ENCODE measurements around the gene SLC2A6.

GRCh38 chr9:133468777-133469421 lies 10.0 kb downstream of the SLC2A6 start:
- TF ChIP-seq NR2C2 (IDR thresholded peaks at IDR 0.05; ENCODE audit: borderline replicate concordance, control insufficient read depth, insufficient read length, low read depth) (no peak), REST (IDR thresholded peaks at IDR 0.05; ENCODE audit: low read depth, low read length) (no peak), RFX5 (IDR thresholded peaks at IDR 0.05; ENCODE audit: low read depth, low read length) (no peak), NFIC (IDR thresholded peaks at IDR 0.05; ENCODE audit: low read depth, low read length) (no peak), POLR2A (IDR thresholded peaks at IDR 0.05; ENCODE audit: low read depth, low read length) (peak; percentile 67; the same call in 1 of the 2 replicates)
- TF ChIP-seq, protein P1, sequence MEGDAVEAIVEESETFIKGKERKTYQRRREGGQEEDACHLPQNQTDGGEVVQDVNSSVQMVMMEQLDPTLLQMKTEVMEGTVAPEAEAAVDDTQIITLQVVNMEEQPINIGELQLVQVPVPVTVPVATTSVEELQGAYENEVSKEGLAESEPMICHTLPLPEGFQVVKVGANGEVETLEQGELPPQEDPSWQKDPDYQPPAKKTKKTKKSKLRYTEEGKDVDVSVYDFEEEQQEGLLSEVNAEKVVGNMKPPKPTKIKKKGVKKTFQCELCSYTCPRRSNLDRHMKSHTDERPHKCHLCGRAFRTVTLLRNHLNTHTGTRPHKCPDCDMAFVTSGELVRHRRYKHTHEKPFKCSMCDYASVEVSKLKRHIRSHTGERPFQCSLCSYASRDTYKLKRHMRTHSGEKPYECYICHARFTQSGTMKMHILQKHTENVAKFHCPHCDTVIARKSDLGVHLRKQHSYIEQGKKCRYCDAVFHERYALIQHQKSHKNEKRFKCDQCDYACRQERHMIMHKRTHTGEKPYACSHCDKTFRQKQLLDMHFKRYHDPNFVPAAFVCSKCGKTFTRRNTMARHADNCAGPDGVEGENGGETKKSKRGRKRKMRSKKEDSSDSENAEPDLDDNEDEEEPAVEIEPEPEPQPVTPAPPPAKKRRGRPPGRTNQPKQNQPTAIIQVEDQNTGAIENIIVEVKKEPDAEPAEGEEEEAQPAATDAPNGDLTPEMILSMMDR (IDR thresholded peaks at IDR 0.05 in 2 of 3, conservative IDR thresholded peaks at IDR 0.05 in 1 of 3; ENCODE audit: control insufficient read depth in 2 of 3, extremely low read depth in 1 of 3, insufficient read depth in 1 of 3, low read depth in 3 of 3, low read length in 3 of 3) = no peak
- TF ChIP-seq, protein P2, sequence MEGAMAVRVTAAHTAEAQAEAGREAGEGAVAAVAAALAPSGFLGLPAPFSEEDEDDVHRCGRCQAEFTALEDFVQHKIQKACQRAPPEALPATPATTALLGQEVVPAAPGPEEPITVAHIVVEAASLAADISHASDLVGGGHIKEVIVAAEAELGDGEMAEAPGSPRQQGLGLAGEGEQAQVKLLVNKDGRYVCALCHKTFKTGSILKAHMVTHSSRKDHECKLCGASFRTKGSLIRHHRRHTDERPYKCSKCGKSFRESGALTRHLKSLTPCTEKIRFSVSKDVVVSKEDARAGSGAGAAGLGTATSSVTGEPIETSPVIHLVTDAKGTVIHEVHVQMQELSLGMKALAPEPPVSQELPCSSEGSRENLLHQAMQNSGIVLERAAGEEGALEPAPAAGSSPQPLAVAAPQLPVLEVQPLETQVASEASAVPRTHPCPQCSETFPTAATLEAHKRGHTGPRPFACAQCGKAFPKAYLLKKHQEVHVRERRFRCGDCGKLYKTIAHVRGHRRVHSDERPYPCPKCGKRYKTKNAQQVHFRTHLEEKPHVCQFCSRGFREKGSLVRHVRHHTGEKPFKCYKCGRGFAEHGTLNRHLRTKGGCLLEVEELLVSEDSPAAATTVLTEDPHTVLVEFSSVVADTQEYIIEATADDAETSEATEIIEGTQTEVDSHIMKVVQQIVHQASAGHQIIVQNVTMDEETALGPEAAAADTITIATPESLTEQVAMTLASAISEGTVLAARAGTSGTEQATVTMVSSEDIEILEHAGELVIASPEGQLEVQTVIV (IDR thresholded peaks at IDR 0.05; ENCODE audit: borderline replicate concordance, partially characterized antibody) = no peak
